Measurements from ENCODE around the gene IGFBP7. TPM values are rescaled to one million over a fixed set of nuclear protein-coding genes. Genes with fewer than 3 reads are reported as not detected.

The IGFBP7 gene
- total and polyA plus RNA-seq, 2 of the 8 experiments (the other 6 are each of a cell fraction or from before 2014, with no cell fraction given), result 0.17 to 0.48 TPM

DNA sequence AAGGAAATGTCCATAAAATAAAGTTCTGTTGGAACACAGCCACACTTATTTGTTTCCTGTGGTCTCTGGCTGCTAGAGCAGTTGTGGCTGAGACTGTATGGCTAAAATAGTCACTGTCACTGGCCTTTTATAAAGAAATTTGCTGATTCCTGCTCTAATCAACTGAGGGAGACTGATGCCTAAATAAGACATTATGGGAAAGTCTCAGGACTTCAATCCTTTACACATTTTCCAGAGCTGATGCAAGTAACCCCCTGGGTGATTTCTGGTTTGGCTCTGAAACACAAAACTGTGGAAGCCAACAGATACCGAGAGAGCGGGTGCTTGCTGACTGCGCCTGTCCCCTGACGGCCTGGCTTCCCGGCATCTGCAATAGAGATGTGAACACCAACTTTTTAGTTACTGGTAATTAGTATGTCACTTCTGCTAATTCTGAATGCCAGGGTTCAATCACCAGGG, 67.4 kb downstream of the IGFBP7 start:
- Histone ChIP-seq H2AK5ac (ENCODE audit: low read depth, low read length) (no peak overlapping the region), H4K91ac (replicated peaks; ENCODE audit: insufficient read length, low read length) (no peak overlapping the region), H2BK20ac (ENCODE audit: low read length) (no peak overlapping the region), H4K8ac (ENCODE audit: extremely low read depth, insufficient read depth, low read length) (no peak overlapping the region), H3K36me3 (ENCODE audit: control insufficient read depth in 2 of 4, insufficient read depth in 4 of 4, low read length in 3 of 4) (no peaks in the 10 kb centered on the region), H3K23ac (ENCODE audit: insufficient read length) (no peak overlapping the region), H4K5ac (ENCODE audit: insufficient read length, low read depth, low read length) (no peak overlapping the region), H2BK120ac (replicated peaks; ENCODE audit: low read depth, low read length) (no peak overlapping the region), H3K4me3 (ENCODE audit: extremely low read depth in 1 of 4, insufficient read depth in 2 of 4, low read depth in 3 of 4, low read length in 4 of 4) (no peak overlapping the region), H2BK12ac (ENCODE audit: low read depth, low read length) (no peak overlapping the region), H3K4ac (replicated peaks; ENCODE audit: insufficient read length, low read depth, low read length) (no peak overlapping the region), H2BK15ac (ENCODE audit: low read length) (no peak overlapping the region), H3K56ac (replicated peaks; ENCODE audit: insufficient read length, low read depth, low read length) (no peak overlapping the region), H3K23me2 (ENCODE audit: low read depth, low read length) (no peaks in the 10 kb centered on the region), H3K4me1 (replicated peaks in 1 of 4; ENCODE audit: control insufficient read depth in 3 of 4, insufficient read depth in 4 of 4, low read length in 3 of 4) (no peaks in the 10 kb centered on the region), H3K18ac (ENCODE audit: extremely low read depth, low read length) (no peak overlapping the region), H4K20me1 (replicated peaks in 1 of 2; ENCODE audit: control insufficient read depth in 1 of 2, insufficient read depth in 2 of 2, low read length in 2 of 2) (no peaks in the 10 kb centered on the region), H3K79me2 (ENCODE audit: control insufficient read depth in 1 of 2, insufficient read depth in 2 of 2, low read length in 2 of 2) (no peaks in the 10 kb centered on the region), H3K9me3 (ENCODE audit: insufficient read depth in 2 of 2, low read depth in 1 of 2, low read length in 1 of 2) (no peaks in the 10 kb centered on the region), H2BK5ac (ENCODE audit: low read depth, low read length) (no peak overlapping the region), H3K79me1 (ENCODE audit: low read depth, low read length) (no peaks in the 10 kb centered on the region), H3K4me2 (ENCODE audit: insufficient read depth in 1 of 2, low read depth in 2 of 2, low read length in 2 of 2) (no peak overlapping the region), H2AFZ (ENCODE audit: low read length) (no peak overlapping the region), H3K27me3 (replicated peaks in 1 of 4; ENCODE audit: control insufficient read depth in 3 of 4, extremely low read depth in 1 of 4, insufficient read depth in 3 of 4, low read length in 3 of 4) (no peaks in the 10 kb centered on the region), H3K14ac (ENCODE audit: insufficient read length) (no peak overlapping the region), H3K27ac (ENCODE audit: low read depth, low read length) (no peak overlapping the region), H3K9ac (replicated peaks in 1 of 4; ENCODE audit: extremely low read depth in 1 of 4, low read depth in 3 of 4, low read length in 3 of 4) (no peak overlapping the region)
- TF ChIP-seq YY1 (IDR thresholded peaks at IDR 0.05; ENCODE audit: low read depth, low read length) (no peak), CEBPB (IDR thresholded peaks at IDR 0.05; ENCODE audit: low read depth, low read length) (no peak), SP4 (IDR thresholded peaks at IDR 0.05; ENCODE audit: low read length) (no peak)
- ChIA-PET CTCF (ENCODE audit: partially characterized antibody) (no interaction called here), POLR2A (ENCODE audit: partially characterized antibody) (interaction anchor here (1.2 kb wide), 1 partner anchor 8 kb away, joined by 4 read pairs; no protein-coding TSS in a partner anchor)
- FAIRE-seq (no peak), DNase-seq (ENCODE audit: low read depth in 1 of 2, low spot score in 2 of 2) (no peak)
- WGBS, 2 experiments (ENCODE audit: extremely low coverage in 1 of 2, insufficient coverage in 1 of 2, insufficient read length in 1 of 2, insufficient replicate concordance in 2 of 2, low coverage in 1 of 2, low lambda C conversion rate in 2 of 2, missing lambda C conversion rate in 1 of 2), result 98% methylated on average over 5 of the region's 5 CpGs; no CpG with 5 or more reads in 1 of the 2 experiments
